Stimulated activated CD4-positive, alpha-beta T cell treated with anti-CD3 and anti-CD28 coated beads, Interleukin-2, amount 100 ng/mL, for 48 hours (primary cell): Measurements from ENCODE around the gene IQGAP2.

Experiments used
- DNase-seq, 2 donors: peaks; one replicate each; pipeline ENCODE4 v3.0.0-alpha.2; 2020

Gene IQGAP2

GRCh38 chr5:76385540-76385939 lies 17.5 kb upstream of the IQGAP2 start:
- DNase-seq = no peak

GRCh38 chr5:76386360-76386759 lies 16.7 kb upstream of the IQGAP2 start:
- no peak for DNase-seq

- no peak for DNase-seq
Measured at GRCh38 chr5:76388236-76388635, 14.8 kb upstream of the IQGAP2 start.

- DNase-seq = no peak
Measured at GRCh38 chr5:76388791-76389512, 14.1 kb upstream of the IQGAP2 start.

- DNase-seq = no peak
Measured at GRCh38 chr5:76389513-76390154, 13.5 kb upstream of the IQGAP2 start.

GRCh38 chr5:76391014-76391413 lies 12.1 kb upstream of the IQGAP2 start:
- no peak for DNase-seq

GRCh38 chr5:76393035-76393680 lies 9.9 kb upstream of the IQGAP2 start:
- DNase-seq = no peak

GRCh38 chr5:76397200-76397599 lies 5.9 kb upstream of the IQGAP2 start:
- no peak for DNase-seq

- DNase-seq = no peak
Measured at GRCh38 chr5:76399268-76399667, 3.8 kb upstream of the IQGAP2 start.

GRCh38 chr5:76400466-76400865 lies 2.6 kb upstream of the IQGAP2 start:
- no peak for DNase-seq

GRCh38 chr5:76401801-76402250 lies 1.3 kb upstream of the IQGAP2 start:
- no peak for DNase-seq

- DNase-seq = peak; percentile 68 to 71
Measured at GRCh38 chr5:76402251-76402885, 717 bp upstream of the IQGAP2 start.

- peak in 1 of 2 donors; percentile 44 for DNase-seq
Measured at GRCh38 chr5:76403766-76404222, 709 bp downstream of the IQGAP2 start.

- peak; percentile 54 to 55 for DNase-seq
Measured at GRCh38 chr5:76404223-76405211, 1.4 kb downstream of the IQGAP2 start.

- no peak for DNase-seq
Measured at GRCh38 chr5:76406014-76406413, 2.9 kb downstream of the IQGAP2 start.

- no peak for DNase-seq
Measured at GRCh38 chr5:76406673-76407072, 3.6 kb downstream of the IQGAP2 start.

- DNase-seq = no peak
Measured at GRCh38 chr5:76408104-76408654, 5.1 kb downstream of the IQGAP2 start.

GRCh38 chr5:76412511-76412910 lies 9.4 kb downstream of the IQGAP2 start:
- DNase-seq = no peak

GRCh38 chr5:76413746-76414145 lies 10.7 kb downstream of the IQGAP2 start:
- no peak for DNase-seq

GRCh38 chr5:76414788-76415187 lies 11.7 kb downstream of the IQGAP2 start:
- DNase-seq = no peak

GRCh38 chr5:76415855-76416254 lies 12.8 kb downstream of the IQGAP2 start:
- no peak for DNase-seq
